Activated gamma-delta T cell treated with anti-CD3 and anti-CD28 coated beads, Interleukin-2, amount 50 U/mL, for 16 hours (primary cell): ENCODE measurements around the gene LRRC4B.

Source experiments
- DNase-seq: peaks from one replicate; pipeline ENCODE4 v3.0.0-alpha.2; 2020; ENCODE audit warnings: low read depth

LRRC4B gene

GRCh38 chr19:50573741-50574461, 5.7 kb upstream of the LRRC4B start:
- no peak for DNase-seq

GRCh38 chr19:50570997-50571396, 2.8 kb upstream of the LRRC4B start:
- DNase-seq: no peak

GRCh38 chr19:50569938-50570540, 1.8 kb upstream of the LRRC4B start:
- DNase-seq: no peak

- DNase-seq: no peak
Measured at GRCh38 chr19:50568728-50569698, 778 bp upstream of the LRRC4B start.

GRCh38 chr19:50567052-50567841, 988 bp downstream of the LRRC4B start:
- no peak for DNase-seq

- no peak for DNase-seq
Measured at GRCh38 chr19:50565984-50566903, 2.0 kb downstream of the LRRC4B start.

- DNase-seq: no peak
Measured at GRCh38 chr19:50564229-50565105, 3.8 kb downstream of the LRRC4B start.

- DNase-seq: no peak
Measured at GRCh38 chr19:50563597-50563996, 4.6 kb downstream of the LRRC4B start.

GRCh38 chr19:50562996-50563395, 5.2 kb downstream of the LRRC4B start:
- no peak for DNase-seq

GRCh38 chr19:50562329-50562728, 5.9 kb downstream of the LRRC4B start:
- DNase-seq: no peak

GRCh38 chr19:50559636-50560035, 8.6 kb downstream of the LRRC4B start:
- no peak for DNase-seq

- no peak for DNase-seq
Measured at GRCh38 chr19:50558449-50558848, 9.8 kb downstream of the LRRC4B start.

GRCh38 chr19:50558039-50558438, 10.2 kb downstream of the LRRC4B start:
- no peak for DNase-seq

GRCh38 chr19:50557009-50557613, 11.1 kb downstream of the LRRC4B start:
- no peak for DNase-seq

GRCh38 chr19:50556282-50557008, 11.8 kb downstream of the LRRC4B start:
- peak; percentile 64 for DNase-seq

- DNase-seq: no peak
Measured at GRCh38 chr19:50555450-50556281, 12.6 kb downstream of the LRRC4B start.

- DNase-seq: no peak
Measured at GRCh38 chr19:50555033-50555432, 13.2 kb downstream of the LRRC4B start.

GRCh38 chr19:50554212-50554611, 14.0 kb downstream of the LRRC4B start:
- DNase-seq: no peak
